Stimulated activated CD4-positive, alpha-beta T cell treated with anti-CD3 and anti-CD28 coated beads, Interleukin-12 subunit alpha, Interleukin-12 subunit beta, amount 100 ng/mL, for 24 hours (primary cell): ENCODE measurements around the gene ENPP1.
"Not testable (repeated sequence)": the region's sequence is repeated elsewhere in the genome, so short reads cannot be mapped to it uniquely, and the experiment has no call there.

Source experiments
- DNase-seq, 2 experiments: peaks; one replicate each; pipeline ENCODE4 v3.0.0-alpha.2; 2020; ENCODE audit warnings: low read depth in 2 of 2

Gene ENPP1

DNA sequence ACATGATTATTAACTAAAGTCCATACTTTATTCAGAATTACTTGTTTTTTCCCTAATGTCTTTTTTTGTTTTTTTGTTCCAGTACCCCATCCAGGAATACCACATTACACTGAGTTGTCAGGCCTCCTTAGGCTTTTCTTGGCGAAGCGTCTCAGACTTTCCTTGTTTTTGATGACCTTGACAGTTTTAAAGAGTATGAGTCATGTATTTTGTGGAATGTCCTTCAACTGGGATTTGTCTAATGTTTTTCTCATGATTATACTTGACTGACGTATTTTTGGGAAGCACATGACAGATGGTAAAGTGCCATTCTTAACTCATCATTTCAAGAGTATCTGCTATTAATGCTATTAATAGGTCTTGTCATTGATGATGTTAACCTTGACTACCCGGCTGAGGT is 23.6 kb downstream of the ENPP1 start:
- DNase-seq: no peak

DNA sequence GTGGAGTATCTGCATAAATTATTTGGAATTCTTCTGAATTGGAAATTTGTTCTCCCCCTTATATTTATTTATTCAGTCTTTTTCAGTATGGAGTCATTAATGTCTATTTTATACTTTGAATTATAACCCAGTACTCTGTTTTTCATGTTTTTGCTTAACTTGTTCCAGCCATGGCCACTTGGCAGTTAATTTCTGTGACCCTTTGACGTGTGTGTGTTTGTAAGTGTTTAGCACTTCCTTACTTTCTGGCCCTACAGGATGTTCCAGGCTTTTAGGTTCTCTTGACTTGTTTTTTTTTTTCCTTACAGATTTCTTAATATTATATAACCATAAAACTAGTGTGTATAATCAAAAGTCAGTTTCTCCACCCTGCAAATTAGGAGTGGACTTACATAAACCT is 24.1 kb downstream of the ENPP1 start:
- DNase-seq: no peak

DNA sequence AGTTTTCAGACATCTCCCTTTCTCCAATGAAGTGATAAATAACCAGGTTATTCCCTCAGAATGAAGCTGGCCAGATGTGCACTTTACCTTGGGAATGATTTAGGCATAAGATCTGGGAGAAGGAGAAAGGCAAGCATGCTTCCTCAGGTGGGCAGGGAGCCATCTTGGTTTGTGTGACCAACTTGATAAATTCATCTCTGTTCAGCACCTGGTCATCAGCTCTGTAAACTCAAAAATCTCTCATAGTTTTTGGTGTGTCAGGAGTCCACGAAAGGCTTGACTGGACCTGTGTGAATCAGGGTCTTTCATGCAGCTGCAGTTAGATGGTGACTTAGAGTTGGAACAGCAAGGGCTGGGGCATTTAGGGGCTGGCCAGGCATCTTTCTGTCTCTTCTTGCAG is 24.5 kb downstream of the ENPP1 start:
- no peak for DNase-seq

DNA sequence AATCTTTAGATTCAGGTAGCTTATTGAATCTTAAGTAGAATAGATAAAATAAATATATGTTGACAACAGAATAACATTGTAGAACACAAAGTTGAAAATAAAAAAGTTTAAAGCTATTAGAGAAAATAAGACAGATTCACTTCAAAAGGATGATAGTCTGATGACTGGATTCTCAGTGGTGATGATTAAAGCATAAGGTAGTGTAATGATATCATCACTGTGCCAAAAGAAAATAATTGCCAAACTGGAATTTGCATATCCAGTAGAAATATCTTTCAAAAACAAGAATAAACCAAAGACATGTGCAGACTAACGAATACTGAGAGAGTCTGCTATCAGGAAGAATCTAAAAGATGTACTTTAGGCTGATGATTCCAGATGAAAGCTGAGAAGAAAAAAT is 30.2 kb downstream of the ENPP1 start:
- no peak for DNase-seq

DNA sequence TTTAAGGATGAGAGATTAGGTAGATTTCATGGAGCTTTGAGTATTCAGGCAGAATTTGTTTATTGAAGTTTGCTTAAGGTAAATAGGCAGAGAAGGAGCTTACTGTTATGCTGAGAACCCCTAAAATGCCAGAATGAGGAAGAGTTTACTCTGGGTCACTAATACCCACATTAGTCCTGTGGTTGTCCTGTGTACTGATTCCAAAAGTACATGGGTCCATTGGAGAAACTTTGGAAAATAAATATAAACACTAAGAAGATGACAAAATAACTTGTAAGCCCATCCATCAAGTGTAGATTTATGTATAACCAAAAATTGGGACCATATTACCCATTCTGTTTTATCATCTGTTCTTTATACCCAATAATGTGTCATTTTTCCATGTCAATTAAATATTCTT is 31.6 kb downstream of the ENPP1 start:
- no peak for DNase-seq

DNA sequence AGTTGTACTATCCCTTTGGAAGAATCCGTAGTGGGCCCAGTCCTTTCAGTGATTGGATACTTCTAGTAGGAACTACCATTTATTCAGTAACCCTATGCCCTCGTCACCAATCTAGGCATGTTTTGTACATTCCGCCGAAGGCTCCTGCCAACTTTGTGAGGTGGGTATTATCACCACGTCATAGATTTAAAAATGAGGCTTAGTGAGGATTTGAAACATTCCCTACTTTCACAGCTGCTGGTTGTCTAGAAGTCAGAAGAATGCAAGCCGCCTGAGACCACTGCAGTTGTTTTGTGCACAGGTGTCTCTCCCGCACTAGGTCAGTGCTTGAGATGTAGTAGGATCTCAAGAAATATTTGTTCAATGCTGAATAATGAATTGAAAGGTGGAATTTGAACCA is 32.6 kb downstream of the ENPP1 start:
- no peak for DNase-seq

DNA sequence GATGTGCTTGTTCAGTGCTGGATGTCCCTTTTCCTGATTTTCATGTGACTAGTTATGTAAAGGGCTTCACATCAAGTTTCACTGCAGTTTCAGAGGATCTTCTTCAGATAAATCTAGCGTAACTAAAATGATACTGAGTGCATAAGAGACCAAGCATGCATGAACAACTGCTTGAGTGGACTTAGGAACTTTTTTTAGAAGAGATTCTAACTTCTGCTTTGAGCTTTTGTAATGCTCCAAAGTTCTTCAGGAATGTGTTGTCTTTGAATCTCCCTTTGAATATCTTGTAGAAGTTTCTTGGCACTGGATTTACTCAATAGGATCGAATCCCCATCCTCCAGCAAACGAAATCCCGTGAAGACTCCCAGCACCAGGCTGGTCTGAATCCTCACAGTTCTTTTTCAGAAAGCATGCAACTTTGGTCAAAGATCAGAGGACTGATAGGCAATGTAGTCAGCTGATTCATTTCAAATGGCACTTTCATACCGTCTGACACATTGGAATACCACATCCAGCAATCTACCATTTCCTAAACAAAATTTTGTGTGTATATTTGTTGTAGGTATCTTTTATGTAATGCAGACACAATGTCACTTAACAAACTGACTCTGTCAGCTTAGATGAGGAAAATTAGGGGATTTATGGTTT is 33.2 kb downstream of the ENPP1 start:
- no peak for DNase-seq

DNA sequence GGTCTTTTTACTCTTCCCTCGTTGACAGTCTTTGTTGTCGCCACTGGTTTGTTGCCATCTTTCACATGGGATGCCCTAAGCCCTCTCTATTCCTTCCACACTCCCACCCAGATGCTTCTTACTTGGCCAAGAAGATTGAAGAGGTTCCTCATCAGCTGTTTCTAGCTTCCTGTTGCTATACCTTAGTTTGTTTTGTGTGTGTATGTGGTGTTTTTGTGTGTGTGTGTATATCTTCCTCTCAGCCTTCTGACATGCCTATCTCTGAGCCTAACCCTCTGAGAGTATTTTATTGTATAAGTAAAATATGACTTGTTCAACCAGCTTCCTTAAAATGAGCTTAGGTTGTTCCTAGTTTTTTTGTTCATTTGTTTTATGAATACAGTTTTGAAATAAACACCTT is 35.9 kb downstream of the ENPP1 start:
- no peak for DNase-seq

DNA sequence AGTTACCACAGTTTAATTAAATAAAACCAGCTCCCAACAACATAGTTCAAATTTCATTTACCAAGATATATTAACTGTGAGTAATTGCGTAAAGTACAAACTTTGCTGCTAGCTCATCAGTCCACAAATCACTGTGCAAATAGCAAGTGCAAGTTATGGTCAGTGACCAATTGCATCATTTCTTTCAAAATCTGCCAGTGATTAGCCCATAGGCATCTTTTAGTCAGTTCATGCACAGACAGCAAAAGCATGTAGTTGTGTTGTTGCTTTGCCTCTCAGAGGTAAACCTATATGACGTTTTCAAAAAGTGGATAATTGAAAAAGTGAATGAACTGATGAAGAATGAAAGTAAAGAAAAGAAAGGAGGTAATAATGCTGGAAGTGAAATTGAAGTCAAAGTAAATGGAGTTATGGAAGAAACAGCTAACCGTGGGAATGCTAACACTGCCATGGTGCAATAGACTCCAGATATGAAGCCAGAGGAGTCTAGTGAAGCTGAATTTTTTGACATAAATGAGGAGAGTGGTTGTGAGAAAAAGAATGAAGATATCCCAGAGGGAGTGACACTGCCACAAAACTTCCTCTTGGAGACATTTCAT is 36.5 kb downstream of the ENPP1 start:
- no peak for DNase-seq

DNA sequence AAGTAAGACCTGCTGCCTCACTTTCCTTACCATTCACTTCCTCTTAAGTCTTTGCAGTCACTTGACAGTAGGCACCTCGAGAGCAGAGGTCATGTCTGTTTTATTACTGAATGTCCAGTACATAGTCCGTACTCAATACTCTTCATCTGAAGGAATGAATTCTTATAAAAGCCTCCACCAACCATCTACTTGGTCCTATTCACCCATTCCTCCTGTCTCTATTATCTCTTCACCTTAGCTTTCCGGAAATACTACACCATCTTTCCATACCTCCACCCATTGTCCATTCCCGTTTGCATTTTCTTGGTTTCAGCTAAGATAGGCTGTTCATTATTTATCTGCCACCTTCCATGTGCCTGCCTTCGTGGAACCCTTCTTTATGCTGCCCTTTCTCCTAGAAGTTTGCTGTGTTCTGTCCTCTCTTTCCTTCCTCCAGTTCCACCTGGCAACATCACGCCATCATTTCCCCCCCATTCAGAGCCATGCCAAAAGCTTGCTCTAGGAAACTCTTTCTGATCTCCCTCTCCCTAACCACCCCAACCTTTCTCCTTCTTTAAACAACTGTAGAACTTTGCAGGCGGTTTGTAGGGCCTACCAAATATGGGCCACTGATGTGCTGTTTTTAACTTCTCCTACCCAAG is 38.3 kb downstream of the ENPP1 start:
- no peak for DNase-seq

DNA sequence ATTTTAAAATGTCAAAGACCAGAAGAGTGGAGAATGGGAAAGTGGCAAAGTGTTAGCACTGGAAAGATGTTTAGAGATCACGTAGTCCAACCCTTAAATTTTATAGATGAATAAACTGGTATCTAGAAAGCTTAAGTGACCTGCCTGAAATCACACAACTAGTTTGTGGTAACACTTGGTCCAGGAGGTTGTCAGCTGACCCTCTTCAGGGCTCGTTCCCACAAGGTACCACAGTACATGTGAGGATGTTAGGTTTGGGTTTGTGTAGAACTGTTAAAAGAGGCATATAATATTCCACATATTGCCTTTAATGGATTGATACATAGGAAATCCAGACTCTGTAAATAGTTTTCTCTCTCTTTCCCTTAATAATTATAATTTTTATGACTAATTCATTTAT is 39.1 kb downstream of the ENPP1 start:
- DNase-seq: no peak

DNA sequence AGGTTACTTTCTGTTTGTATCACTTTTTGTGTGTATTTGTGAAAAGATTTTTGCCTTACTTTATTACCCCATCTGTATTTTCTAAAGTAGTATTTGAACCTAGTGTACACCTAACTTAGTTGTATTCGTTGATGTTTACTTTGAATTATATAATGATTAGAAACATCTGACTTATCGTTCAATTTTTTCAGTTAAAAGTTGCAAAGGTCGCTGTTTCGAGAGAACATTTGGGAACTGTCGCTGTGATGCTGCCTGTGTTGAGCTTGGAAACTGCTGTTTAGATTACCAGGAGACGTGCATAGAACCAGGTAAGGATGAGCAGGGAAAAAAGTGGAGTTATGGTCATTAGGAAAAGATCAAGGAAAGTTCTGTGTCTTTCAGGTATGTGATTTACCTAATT is 42.0 kb downstream of the ENPP1 start:
- DNase-seq: no peak

DNA sequence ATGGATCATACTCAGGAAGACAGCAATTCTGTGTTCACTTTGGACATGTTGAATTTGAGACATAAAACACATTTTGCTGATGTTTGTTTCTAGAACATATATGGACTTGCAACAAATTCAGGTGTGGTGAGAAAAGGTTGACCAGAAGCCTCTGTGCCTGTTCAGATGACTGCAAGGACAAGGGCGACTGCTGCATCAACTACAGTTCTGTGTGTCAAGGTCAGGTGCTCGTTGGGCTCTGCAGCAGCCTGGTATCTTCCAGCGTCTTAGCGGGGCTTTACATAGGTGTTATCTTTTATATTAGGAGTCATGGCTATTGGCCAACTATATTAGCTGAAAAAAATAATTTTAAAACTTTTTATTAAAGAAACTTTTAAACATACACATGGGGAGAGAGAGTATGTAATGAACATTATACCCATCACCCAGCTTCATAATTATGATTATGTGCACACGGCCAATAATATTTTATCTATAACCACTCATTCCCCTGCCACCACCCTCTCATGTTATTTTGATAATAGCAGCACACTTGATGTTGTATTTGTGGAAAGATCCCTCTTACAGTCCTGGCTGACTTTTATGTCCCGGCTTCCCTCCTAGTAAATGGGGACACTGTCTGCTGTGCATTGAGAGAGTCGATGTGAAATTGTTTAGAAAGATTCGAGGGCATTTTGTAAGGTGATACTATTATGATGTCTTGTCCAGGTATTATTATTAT is 43.4 kb downstream of the ENPP1 start:
- no peak for DNase-seq

DNA sequence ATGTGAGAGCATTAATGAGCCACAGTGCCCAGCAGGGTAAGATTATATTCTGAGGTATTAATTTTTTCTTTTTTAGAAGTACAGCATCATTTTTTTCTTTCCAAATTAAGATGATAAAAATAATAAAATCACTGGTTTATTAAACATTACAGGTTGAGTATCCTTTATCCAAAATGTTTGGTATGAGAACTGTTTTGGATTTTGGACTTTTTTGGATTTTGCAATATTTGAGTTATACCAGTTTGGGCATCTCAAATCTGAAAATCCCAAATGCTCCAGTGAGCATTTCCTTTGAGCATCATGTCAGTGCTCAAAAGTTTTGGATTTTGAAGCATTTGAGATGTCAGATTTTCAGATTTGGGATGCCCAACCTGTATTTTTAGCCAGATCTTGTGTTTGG is 44.4 kb downstream of the ENPP1 start:
- DNase-seq: no peak

DNA sequence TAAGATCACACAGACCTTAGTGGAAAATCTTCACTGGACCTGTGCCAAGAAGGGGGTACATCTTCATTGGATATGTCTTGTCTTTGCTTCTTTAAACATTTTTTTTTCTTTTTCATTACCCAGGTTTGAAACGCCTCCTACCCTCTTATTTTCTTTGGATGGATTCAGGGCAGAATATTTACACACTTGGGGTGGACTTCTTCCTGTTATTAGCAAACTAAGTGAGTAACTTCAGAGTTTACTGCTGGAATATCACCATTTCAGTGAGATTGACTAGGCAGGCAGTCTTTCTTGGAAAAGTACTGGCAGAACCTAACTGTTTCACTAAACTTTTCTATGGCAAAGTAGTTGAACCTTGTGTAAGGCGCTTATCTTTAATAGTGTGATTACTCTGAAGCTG is 47.0 kb downstream of the ENPP1 start:
- no peak for DNase-seq

DNA sequence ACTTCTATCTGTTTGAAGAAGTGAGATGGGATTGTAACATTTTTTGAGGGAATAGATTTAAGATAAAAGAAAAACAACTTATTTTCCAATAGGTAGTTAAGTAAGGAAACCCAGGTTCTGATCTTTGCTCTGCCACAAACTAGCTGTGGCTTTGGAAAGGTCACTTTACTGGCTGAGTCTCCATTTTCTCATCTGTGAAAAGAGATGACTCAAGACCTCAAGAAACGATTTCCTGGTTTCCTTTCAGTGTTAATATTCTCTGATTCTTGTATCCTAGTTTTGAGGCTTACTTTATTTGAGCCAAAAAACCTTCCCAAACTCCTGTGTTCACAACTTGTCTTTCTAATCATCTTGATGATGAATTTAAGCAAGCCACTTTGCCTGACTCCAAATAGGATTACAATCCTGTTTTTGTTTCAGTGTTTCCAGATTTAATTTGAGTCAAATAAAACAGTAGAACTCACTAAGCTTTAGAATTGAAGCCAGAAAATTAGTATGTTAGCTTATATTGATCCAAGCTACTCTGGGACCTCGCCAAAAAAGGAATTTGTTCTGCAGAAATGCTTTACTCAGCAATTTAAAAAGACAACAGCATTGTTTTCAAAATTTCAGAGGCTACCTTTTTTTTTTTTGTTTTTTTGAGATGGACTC is 51.1 kb downstream of the ENPP1 start:
- no peak for DNase-seq

DNA sequence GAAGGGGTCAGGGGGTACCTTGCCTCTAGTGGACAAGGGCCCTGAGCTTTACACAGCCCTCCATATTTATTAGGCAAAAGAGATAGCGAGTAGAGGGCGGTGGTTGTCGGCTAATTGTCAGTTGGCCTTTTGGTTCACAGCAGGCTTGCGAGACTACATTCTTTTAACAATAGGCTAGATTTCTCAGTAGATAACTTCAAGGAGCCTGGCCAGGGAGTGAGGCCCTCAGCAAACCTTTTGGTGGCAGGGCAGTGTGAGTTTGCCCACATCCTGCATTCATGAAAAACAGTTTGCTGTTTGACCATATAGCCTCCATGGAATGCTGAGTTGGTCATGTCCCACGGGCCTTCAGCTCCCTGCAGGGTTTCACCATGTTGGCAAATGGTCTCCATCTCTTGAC is 51.8 kb downstream of the ENPP1 start:
- DNase-seq: not testable (repeated sequence)

DNA sequence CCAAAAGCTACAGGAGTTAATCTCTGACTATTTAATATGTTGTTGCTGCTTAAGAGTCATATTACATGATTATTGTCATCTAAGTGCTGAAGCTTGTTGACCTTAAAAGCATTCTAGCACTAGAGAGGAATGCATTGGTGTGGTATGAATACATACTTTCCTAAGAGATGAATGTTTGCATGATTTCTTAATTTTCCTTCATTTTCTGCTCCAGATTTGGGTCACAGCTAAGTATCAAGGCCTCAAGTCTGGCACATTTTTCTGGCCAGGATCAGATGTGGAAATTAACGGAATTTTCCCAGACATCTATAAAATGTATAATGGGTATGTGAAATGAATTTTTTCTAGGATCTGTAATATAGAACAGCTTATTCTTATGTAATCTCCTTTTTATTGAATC is 53.6 kb downstream of the ENPP1 start:
- DNase-seq: no peak

DNA sequence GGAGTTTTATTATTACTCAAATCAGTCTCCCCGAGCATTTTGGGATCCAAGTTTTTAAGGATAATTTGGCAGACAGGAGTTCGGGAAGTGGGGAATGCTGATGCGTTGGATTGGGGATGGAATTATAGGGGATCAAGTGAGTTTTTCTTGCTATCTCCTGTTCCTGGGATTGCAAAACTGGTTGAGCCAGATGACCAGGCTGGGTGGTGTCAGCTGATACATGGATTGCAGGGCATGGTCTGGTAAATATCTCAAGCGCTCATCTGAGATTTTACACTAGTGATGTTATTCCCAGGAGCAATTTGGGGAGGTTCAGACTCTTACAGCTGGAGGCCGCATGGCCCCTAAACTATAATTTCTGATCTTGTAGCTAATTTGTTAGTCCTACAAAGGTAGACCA is 54.7 kb downstream of the ENPP1 start:
- DNase-seq: no peak

DNA sequence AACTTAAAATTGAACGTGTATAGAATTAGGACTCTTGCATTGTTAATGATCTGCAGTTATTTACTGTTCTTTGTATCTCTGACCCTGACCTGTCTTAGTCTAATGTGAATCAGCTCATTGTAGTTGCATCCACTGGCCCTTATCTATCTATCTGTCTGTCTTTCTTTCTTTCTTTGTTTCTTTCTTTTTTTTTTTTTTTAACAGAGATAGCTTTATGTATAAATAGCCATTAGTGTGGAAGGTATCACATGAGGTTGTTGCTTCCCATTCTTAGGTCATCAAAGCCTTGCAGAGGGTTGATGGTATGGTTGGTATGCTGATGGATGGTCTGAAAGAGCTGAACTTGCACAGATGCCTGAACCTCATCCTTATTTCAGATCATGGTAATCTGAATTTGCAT is 59.9 kb downstream of the ENPP1 start:
- no peak for DNase-seq

DNA sequence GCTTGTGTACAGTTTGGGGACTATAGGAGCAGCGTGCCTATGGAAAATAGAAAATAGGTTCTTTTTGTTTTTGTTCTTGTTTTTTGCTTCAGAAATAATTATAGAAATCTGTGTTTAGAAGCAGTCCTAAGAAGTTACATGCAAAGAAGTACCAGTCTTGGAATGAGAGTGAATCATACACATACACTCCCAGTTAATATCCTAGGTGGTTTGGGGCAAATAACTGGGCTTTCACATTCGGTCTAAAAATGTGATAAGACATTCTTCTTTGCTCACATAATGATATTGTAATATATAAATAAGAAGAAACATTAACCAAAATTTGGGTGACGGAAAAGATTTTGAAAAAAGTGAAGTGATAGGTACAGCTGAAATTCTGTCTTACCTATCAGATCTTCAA is 61.0 kb downstream of the ENPP1 start:
- no peak for DNase-seq

DNA sequence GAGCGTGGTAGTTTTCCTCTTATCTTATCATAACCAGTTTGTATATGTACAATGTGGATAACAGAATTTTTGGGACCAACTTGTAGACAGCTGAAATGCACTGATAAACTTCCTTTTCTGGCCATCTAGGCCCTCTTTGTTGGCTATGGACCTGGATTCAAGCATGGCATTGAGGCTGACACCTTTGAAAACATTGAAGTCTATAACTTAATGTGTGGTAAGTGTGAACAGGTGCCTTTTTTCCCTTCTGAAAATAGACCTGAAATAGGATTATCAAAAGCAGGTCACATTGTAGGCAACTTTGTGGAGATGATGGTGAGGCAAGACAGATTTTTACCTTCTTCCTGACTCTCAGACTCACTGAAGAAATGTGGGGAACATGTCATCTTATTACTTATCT is 67.8 kb downstream of the ENPP1 start:
- DNase-seq: no peak

DNA sequence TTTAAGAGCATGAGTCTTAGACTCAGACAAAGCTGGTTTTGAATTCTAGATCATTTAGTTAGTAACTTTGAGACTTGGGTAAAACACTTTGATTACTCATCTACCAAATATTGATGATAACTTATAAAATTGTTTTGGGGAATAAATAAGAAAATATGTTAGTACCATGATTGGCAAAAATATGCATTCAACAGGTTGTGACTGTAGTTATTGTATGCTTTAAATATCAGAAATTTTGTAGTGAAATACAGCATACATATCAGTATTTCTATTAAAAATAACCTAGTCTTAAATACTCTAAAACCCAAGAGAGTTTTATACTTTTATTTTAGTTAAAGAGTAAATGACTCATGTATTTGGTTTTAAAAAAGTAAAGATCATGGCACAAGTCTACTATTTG is 68.7 kb downstream of the ENPP1 start:
- DNase-seq: no peak
